Activated CD8-positive, alpha-beta memory T cell treated with anti-CD3 and anti-CD28 coated beads, Interleukin-2, amount 50 U/mL, for 1 hour (primary cell): ENCODE results near the gene FAM227B.

Source experiments
- DNase-seq: peaks from one replicate; pipeline ENCODE4 v3.0.0-alpha.2; 2020; ENCODE audit errors: extremely low read depth

FAM227B gene

DNA sequence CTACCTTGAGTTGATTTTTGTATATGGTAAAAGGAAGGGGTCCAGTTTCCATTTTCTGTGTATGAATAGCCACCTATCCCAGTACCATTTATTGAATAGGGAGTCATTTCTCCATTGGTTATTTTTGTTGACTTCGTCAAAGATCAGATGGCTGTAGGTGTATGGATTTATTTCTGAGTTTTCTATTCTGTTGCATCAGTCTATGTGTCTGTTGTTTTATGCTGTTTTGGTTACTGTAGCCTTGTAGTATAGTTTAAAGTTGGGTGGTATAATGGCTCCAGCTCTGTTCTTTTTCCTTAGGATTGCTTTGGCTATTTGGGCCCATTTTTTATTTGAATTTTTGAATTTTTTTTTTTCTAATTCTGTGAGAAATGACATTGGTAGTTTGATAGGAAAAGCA lies 323.0 kb downstream of the FAM227B start:
- DNase-seq: no peak

DNA sequence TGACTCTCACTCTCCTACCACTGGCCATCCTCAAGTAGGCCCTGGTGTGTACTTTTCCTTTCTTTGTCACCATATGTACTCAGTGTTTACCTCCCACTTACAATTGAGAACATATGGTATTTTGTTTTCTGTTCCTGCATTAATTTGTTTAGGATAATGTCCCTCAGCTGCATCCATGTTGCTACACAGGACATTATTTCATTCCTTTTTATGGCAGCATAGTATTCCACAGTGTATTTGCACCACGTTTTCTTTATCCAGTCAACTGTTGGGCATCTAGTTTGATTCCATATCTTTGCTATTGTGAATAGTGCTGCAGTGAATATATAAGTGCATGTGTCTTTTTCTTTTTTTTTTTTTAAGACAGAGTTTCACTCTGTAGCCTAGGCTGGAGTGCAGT lies 324.4 kb downstream of the FAM227B start:
- no peak for DNase-seq

DNA sequence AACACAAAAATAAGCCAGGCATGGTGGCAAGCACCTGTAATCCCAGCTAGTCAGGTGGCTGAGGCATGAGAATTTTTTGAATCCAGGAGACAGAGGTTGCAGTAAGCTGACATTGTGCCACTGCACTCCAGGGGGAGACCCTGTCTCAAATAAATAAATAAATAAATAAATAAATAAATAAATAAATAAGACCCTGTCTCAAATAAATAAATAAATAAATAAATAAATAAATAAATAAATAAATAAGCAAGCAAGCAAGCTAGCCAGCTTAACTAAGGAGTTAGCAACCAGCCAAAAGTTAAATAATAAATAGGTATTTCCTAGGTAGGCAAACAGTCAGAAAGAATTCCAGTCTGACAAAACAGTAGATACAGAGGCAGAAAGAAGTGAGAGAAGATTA lies 326.7 kb downstream of the FAM227B start:
- DNase-seq: no peak

- DNase-seq: no peak
Observed at GRCh38 chr15:49290191-49290590, 330.4 kb downstream of the FAM227B start.

- DNase-seq: no peak
Observed at GRCh38 chr15:49288391-49288790, 332.2 kb downstream of the FAM227B start.

DNA sequence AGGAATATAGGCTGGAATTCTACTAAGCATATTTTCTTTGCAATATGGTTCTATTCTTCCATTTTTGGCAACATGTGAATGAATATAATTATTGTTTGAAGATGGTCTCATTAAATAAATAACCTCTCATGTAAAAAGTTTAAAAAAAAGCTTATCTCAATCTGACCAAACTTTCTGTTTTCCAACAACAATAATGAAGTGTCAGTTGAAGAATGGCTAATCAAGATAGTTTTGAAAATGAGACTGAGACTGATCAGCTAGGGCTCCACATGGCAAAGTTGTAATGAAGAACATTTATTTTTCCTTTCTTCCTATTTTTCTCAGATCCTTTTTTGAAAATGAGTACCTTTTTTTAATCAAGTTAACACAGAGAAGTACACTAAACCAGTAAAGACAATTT lies 333.1 kb downstream of the FAM227B start:
- DNase-seq: no peak

- DNase-seq: no peak
Observed at GRCh38 chr15:49286649-49287404, 333.8 kb downstream of the FAM227B start.

DNA sequence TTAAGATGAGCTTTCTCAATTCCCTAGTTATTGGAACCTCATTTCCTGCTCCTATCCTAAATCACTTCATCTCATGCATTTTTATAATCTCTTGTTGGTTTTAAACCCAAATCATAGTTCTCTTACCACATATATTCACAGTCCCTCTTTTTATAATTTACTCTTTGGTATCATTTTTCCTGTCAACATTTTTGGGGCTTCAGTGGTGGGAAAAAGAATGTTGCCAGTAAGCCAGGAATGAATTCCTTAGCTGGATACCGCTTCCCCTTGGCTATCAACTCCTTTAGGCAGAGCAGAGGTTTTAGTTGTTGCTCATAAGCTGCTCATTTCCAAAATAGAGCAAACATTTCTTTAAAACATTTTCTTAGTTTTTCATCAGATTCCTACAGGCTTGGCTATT lies 338.3 kb downstream of the FAM227B start:
- no peak for DNase-seq

- no peak for DNase-seq
Observed at GRCh38 chr15:49279521-49280456, 340.8 kb downstream of the FAM227B start.

- no peak for DNase-seq
Observed at GRCh38 chr15:49278751-49279150, 341.9 kb downstream of the FAM227B start.
